GM12873 (cell line): Measurements from ENCODE around the gene TRIM42.

Experiments
- CTCF ChIP-seq: IDR thresholded peaks from 2 replicates; pipeline ENCODE4 v1.5.1; 2012; ENCODE audit warnings: low read depth, mild to moderate bottlenecking, moderate library complexity, low read length, control low read depth; ENCODE audit not compliant: insufficient read depth; ENCODE audit errors: missing control alignments

Gene TRIM42

GRCh38 chr3:140742116-140742515 lies 64.3 kb downstream of the TRIM42 start:
- TF ChIP-seq CTCF: no peak

GRCh38 chr3:140748171-140748570 lies 70.3 kb downstream of the TRIM42 start:
- no peak for TF ChIP-seq CTCF

- no peak for TF ChIP-seq CTCF
Observed at GRCh38 chr3:140748903-140749302, 71.0 kb downstream of the TRIM42 start.
